DND-41 (cell line): ENCODE results near the gene EPC2.
"Not testable (repeated sequence)": the region's sequence is repeated elsewhere in the genome, so short reads cannot be mapped to it uniquely, and the experiment has no call there.

ENCODE experiments used
- CTCF ChIP-seq: IDR thresholded peaks from 2 replicates; pipeline ENCODE4 v1.5.1; 2012; ENCODE audit warnings: borderline replicate concordance, low read length, moderate library complexity, mild to moderate bottlenecking; ENCODE audit not compliant: poor library complexity, severe bottlenecking; ENCODE audit errors: extremely low read depth
- EZH2 ChIP-seq: IDR thresholded peaks from 3 replicates; pipeline ENCODE4 v1.6.1; 2012; ENCODE audit warnings: borderline replicate concordance, low read depth, mild to moderate bottlenecking, moderate library complexity, low read length, inconsistent platforms; ENCODE audit not compliant: severe bottlenecking

- TF ChIP-seq CTCF, EZH2: not testable (repeated sequence)
Measured at GRCh38 chr2:148678302-148679179, 34.0 kb downstream of the EPC2 start.
